ENCODE data around the gene TMEM183A.
"Not testable (repeated sequence)": the region's sequence is repeated elsewhere in the genome, so short reads cannot be mapped to it uniquely, and the experiment has no call there.

Gene TMEM183A

GRCh38 chr1:202976633-202977032 lies 30.5 kb upstream of the TMEM183A start:
- no peak for DNase-seq (ENCODE audit: low read depth)
- TF ChIP-seq, protein P1, sequence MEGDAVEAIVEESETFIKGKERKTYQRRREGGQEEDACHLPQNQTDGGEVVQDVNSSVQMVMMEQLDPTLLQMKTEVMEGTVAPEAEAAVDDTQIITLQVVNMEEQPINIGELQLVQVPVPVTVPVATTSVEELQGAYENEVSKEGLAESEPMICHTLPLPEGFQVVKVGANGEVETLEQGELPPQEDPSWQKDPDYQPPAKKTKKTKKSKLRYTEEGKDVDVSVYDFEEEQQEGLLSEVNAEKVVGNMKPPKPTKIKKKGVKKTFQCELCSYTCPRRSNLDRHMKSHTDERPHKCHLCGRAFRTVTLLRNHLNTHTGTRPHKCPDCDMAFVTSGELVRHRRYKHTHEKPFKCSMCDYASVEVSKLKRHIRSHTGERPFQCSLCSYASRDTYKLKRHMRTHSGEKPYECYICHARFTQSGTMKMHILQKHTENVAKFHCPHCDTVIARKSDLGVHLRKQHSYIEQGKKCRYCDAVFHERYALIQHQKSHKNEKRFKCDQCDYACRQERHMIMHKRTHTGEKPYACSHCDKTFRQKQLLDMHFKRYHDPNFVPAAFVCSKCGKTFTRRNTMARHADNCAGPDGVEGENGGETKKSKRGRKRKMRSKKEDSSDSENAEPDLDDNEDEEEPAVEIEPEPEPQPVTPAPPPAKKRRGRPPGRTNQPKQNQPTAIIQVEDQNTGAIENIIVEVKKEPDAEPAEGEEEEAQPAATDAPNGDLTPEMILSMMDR (conservative IDR thresholded peaks at IDR 0.05; ENCODE audit: low read depth, low read length): no peak
- no peak overlapping the region for H3K4me3 ChIP-seq (ENCODE audit: low read length)

GRCh38 chr1:202979459-202979858 lies 27.7 kb upstream of the TMEM183A start:
- H3K4me3 ChIP-seq (ENCODE audit: low read length): no peak overlapping the region
- TF ChIP-seq, protein P1 (conservative IDR thresholded peaks at IDR 0.05; ENCODE audit: low read depth, low read length): no peak
- no peak for DNase-seq (ENCODE audit: low read depth)

GRCh38 chr1:202981939-202982338 lies 25.2 kb upstream of the TMEM183A start:
- TF ChIP-seq, protein P1 (conservative IDR thresholded peaks at IDR 0.05; ENCODE audit: low read depth, low read length): no peak
- no peak overlapping the region for H3K4me3 ChIP-seq (ENCODE audit: low read length)
- no peak for DNase-seq (ENCODE audit: low read depth)

DNA sequence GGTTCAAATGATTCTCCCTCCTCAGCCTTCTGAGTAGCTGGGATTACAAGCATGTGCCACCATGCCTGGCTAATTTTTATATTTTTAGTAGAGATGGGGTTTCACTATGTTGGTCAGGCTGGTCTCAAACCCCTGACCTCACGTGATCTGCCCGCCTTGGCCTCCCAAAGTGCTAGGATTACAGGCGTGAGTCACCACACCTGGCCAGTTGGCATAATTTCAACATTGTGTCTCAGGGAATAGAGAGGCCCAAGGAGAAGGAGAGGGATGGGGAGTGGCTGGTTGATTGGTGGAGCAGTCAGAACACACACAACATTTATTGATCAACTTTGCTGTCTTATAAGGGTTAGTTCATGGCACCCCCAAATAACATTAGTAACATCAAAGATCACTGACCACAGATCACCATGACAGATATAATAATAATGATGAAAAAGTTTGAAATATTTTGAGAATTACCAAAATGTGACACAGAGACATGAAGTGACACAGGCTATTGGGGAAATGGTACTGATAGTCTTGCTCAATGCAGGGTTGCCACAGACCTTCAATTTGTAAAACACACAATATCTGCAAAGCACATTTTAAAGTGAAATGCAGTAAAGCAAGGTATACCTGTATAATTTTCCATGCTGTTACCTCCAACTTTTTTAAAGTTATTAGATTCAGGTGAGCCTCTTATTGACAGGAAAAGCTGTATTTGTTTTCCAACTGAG lies 24.3 kb upstream of the TMEM183A start:
- H3K4me3 ChIP-seq (ENCODE audit: low read length): no peak overlapping the region
- no peak for DNase-seq (ENCODE audit: low read depth)
- TF ChIP-seq, protein P1 (conservative IDR thresholded peaks at IDR 0.05; ENCODE audit: low read depth, low read length): no peak

DNA sequence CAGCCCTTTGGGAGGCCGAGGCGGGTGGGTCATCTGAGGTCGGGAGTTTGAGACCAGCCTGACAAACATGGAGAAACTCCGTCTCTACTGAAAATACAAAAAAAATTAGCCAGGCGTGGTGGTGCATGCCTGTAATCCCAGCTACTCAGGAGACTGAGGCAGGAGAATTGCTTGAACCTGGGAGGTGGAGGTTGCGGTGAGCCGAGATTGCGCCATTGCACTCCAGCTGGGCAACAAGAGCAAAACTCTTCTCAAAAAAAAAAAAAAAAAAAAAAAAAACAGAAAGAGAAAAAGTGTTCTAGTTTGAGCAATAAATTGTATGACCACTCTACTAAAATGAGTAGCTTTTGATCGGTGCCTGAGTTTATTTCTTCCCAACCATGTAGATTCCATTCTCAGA lies 21.1 kb upstream of the TMEM183A start:
- not testable (repeated sequence) for H3K4me3 ChIP-seq (ENCODE audit: low read length); DNase-seq (ENCODE audit: low read depth)

DNA sequence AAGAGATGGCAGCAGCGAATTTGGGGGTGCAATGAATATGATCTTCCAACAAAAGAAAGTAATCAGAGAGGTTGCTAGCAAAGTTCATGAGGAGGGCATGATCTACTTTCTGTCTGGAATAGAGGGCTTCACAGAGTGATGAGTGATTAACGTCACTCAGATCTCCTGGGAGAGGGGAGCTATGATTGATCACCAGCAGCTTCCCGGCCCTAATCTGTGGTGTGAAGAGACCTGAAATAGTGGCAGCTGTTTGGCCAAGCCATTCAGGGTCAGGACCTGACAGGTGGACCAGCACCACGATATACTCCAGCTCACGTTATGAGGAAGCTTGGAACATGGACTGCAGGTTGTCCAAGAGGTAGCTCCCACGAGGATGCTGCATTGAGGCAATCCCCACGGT lies 19.9 kb upstream of the TMEM183A start:
- TF ChIP-seq, protein P1 (conservative IDR thresholded peaks at IDR 0.05; ENCODE audit: low read depth, low read length): no peak
- no peak overlapping the region for H3K4me3 ChIP-seq (ENCODE audit: low read length)
- DNase-seq (ENCODE audit: low read depth): no peak

DNA sequence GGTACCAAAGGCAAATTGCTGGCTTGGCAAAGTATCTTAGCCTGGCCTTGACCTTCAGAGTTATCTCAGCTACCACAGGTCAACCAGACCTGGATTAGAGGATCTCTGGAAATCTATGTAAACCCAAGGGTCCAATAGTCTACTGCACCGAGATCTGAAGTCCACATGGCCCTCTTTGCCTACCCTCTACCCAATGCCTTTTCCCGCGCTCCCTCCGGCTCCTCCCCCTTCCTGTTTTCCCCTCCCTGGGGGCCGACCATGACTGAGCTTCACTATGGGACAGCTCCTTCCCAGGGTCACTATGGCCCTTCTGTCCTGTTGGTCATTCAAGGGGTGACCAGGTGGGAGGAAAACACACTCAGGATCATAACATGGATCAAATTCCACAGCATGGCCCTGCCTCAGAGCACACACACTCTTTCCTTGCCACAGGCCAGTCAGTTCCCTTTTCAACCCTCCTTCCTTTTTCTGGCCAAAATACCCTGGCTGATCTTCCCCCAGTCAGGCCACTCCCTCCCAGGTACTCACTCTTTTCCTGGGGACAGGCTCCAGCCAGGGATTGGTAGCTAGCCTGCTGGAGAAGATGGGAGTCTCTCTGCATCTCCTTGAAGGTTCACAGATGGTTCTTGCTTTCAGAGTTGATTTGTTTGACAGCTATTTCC lies 19.1 kb upstream of the TMEM183A start:
- no peak for DNase-seq (ENCODE audit: low read depth)
- no peak overlapping the region for H3K4me3 ChIP-seq (ENCODE audit: low read length)
- TF ChIP-seq, protein P1 (conservative IDR thresholded peaks at IDR 0.05; ENCODE audit: low read depth, low read length): no peak
